ENCODE measurements around the gene DDIT4L. TPM values are rescaled to one million over a fixed set of nuclear protein-coding genes. Genes with fewer than 3 reads are reported as not detected.

The DDIT4L gene
- total RNA-seq, 4 donors from 2014 or later, result 0.35 TPM; not detected in 3

DNA sequence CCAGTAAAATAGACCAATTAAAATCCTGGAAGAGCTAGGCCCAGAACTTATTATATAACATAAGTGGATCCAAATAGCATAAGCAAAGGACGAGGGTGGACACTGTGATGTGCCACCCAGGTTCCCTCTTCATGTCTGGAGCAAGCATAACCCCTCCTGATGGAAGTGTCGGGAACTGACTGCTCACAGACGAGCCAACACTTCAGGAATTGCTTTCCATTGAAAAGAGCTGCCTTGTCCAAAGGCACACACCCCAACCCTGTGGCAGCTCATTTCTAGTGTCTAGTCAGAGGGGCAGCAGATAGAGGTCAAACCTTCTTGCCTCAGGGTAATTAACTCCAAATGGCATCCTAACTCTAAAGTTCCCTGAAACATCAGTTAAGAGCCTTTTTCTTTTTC is 15.3 kb downstream of the DDIT4L start:
- no peak for DNase-seq
- H3K4me3 ChIP-seq, result no peak overlapping the region
- TF ChIP-seq, protein P1, sequence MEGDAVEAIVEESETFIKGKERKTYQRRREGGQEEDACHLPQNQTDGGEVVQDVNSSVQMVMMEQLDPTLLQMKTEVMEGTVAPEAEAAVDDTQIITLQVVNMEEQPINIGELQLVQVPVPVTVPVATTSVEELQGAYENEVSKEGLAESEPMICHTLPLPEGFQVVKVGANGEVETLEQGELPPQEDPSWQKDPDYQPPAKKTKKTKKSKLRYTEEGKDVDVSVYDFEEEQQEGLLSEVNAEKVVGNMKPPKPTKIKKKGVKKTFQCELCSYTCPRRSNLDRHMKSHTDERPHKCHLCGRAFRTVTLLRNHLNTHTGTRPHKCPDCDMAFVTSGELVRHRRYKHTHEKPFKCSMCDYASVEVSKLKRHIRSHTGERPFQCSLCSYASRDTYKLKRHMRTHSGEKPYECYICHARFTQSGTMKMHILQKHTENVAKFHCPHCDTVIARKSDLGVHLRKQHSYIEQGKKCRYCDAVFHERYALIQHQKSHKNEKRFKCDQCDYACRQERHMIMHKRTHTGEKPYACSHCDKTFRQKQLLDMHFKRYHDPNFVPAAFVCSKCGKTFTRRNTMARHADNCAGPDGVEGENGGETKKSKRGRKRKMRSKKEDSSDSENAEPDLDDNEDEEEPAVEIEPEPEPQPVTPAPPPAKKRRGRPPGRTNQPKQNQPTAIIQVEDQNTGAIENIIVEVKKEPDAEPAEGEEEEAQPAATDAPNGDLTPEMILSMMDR (IDR thresholded peaks at IDR 0.05), result no peak
- no peak for TF ChIP-seq POLR2A (IDR thresholded peaks at IDR 0.05)

DNA sequence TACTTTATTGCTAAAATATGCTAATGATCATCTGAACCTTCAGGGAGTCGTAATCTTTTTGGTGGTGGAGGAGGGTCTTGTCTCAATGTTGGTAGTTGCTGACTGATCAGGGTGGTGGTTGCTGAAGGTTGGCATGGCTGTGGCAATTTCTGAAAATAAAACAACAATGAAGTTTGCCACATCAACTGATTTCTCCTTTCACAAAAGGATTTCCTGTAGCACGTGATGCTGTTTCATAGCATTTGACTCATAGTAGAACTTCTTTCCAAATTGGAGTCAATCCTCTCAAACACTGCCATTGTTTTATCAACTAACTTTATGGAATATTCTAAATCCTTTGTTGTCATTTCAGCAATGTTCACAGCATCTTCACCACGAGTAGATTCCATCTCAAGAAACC is 19.3 kb downstream of the DDIT4L start:
- TF ChIP-seq, protein P1 (IDR thresholded peaks at IDR 0.05), result no peak
- no peak for TF ChIP-seq POLR2A (IDR thresholded peaks at IDR 0.05)
- Histone ChIP-seq H3K4me1 (no peaks in the 10 kb centered on the region), H3K27ac (no peak overlapping the region), H3K36me3 (no peaks in the 10 kb centered on the region), H3K27me3 (no peaks in the 10 kb centered on the region), H3K9me3 (no peaks in the 10 kb centered on the region), H3K4me3 (no peak overlapping the region)
- no peak for DNase-seq

More for the DNA sequence above, 15.3 kb downstream of the DDIT4L start:
- Histone ChIP-seq H3K9me3 (no peaks in the 10 kb centered on the region), H3K36me3 (no peaks in the 10 kb centered on the region), H3K4me1 (no peaks in the 10 kb centered on the region), H3K27me3 (no peaks in the 10 kb centered on the region), H3K27ac (no peak overlapping the region)

GRCh38 chr4:100169491-100170485 is 20.5 kb downstream of the DDIT4L start:
- TF ChIP-seq POLR2A (IDR thresholded peaks at IDR 0.05), result no peak
- Histone ChIP-seq H3K4me1 (no peaks in the 10 kb centered on the region), H3K27ac (no peak overlapping the region), H3K4me3 (no peak overlapping the region), H3K36me3 (no peaks in the 10 kb centered on the region), H3K27me3 (no peaks in the 10 kb centered on the region), H3K9me3 (no peaks in the 10 kb centered on the region)
- DNase-seq, result no peak

DNA sequence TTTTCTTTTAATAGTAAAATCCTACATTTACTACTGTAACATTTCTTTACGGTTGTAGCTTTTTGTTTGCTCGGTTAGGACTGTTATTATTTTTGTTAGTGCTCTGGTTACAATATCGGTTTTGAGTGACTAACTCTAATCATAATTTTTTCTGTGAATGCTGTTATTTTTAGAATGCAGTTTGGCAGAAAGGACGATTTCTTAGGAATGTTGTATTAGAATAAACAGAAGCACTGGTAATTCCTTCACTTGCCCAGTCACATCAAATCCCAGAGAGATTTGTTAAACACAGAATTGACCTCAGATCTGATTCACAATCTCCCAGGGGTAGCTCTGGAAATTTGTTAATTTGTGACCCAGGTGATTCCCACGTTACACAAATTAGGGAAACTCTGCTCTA is 21.7 kb downstream of the DDIT4L start:
- H3K36me3 ChIP-seq, result no peaks in the 10 kb centered on the region
- no peak for DNase-seq
- TF ChIP-seq POLR2A (IDR thresholded peaks at IDR 0.05), result no peak
- TF ChIP-seq, protein P1 (IDR thresholded peaks at IDR 0.05), result no peak
- H3K27ac ChIP-seq, result no peak overlapping the region
- H3K4me1 ChIP-seq, result no peaks in the 10 kb centered on the region
- H3K27me3 ChIP-seq, result no peaks in the 10 kb centered on the region
- no peak overlapping the region for H3K4me3 ChIP-seq
- no peaks in the 10 kb centered on the region for H3K9me3 ChIP-seq

DNA sequence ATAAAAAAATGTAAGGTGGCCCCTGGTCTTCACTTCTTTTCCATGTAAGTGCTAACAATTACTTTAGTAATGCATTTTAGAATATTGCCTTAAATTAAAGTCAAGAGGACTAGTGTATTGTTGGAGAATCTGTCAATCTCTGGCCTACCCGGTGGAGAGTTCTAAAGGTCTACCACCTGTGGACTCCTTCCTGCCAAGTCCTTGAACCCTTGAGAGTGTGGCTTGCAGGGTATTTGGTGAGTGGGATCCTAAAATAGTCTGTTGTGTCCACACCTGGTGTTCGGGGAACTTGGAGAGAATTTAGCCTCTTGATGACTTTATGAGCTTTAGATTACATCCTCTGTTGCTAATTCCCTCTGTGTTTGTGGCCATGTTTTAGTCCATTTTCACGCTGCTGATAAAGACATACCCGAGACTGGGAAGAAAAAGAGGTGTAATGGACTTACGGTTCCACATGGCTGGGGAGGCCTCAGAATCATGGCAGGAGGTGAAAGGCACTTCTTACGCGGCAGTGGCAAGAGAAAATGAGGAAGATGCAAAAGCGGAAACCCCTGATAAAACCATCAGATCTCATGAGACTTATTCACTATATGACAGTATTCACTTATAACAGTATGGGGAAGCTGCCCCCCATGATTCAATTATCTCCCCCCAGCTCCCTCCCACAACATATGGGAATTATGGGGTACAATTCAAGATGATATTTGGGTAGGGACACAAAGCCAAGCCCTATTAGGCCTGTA is 23.8 kb downstream of the DDIT4L start:
- DNase-seq, result no peak
- no peak for TF ChIP-seq POLR2A (IDR thresholded peaks at IDR 0.05)
- TF ChIP-seq, protein P1 (IDR thresholded peaks at IDR 0.05), result no peak
- no peak overlapping the region for H3K27ac ChIP-seq
- H3K9me3 ChIP-seq, result peaks cover 0 to 3% (median 0%) of the 10 kb centered on the region in 4 donors
- H3K27me3 ChIP-seq, result no peaks in the 10 kb centered on the region
- no peaks in the 10 kb centered on the region for H3K4me1 ChIP-seq
- H3K36me3 ChIP-seq, result no peaks in the 10 kb centered on the region
- no peak overlapping the region for H3K4me3 ChIP-seq

- no peak for DNase-seq
- Histone ChIP-seq H3K27me3 (no peaks in the 10 kb centered on the region), H3K4me1 (no peaks in the 10 kb centered on the region), H3K9me3 (peaks cover 0 to 3% (median 0%) of the 10 kb centered on the region in 4 donors), H3K27ac (no peak overlapping the region), H3K36me3 (no peaks in the 10 kb centered on the region), H3K4me3 (no peak overlapping the region)
- no peak for TF ChIP-seq POLR2A (IDR thresholded peaks at IDR 0.05)
- TF ChIP-seq, protein P1 (IDR thresholded peaks at IDR 0.05), result no peak
These were observed 24.5 kb downstream of the DDIT4L start for GRCh38 chr4:100165809-100166208.

Measured in Peyer's patch (tissue), 4 donors.